NCI-H1092 treated with DMSO at 0.1 percent for 48 hours (cell line): ENCODE results near the gene CYB5RL.
"Not testable (repeated sequence)": the region's sequence is repeated elsewhere in the genome, so short reads cannot be mapped to it uniquely, and the experiment has no call there.

Experiments
- DNase-seq: peaks from one replicate; lab custom pipeline; 2025; lab: John Stamatoyannopoulos, UW

Gene CYB5RL

GRCh38 chr1:54225986-54226559, 26.2 kb upstream of the CYB5RL start:
- no peak for DNase-seq

- no peak for DNase-seq
Observed at GRCh38 chr1:54225378-54225777, 25.5 kb upstream of the CYB5RL start.

GRCh38 chr1:54224233-54224632, 24.4 kb upstream of the CYB5RL start:
- no peak for DNase-seq

- DNase-seq = no peak
Observed at GRCh38 chr1:54223441-54224202, 23.8 kb upstream of the CYB5RL start.

- DNase-seq = no peak
Observed at GRCh38 chr1:54222711-54223110, 22.9 kb upstream of the CYB5RL start.

- no peak for DNase-seq
Observed at GRCh38 chr1:54221867-54222484, 22.1 kb upstream of the CYB5RL start.

- no peak for DNase-seq
Observed at GRCh38 chr1:54221113-54221834, 21.4 kb upstream of the CYB5RL start.

GRCh38 chr1:54220004-54220811, 20.4 kb upstream of the CYB5RL start:
- DNase-seq = no peak

GRCh38 chr1:54219688-54220003, 19.8 kb upstream of the CYB5RL start:
- no peak for DNase-seq

- no peak for DNase-seq
Observed at GRCh38 chr1:54218883-54219687, 19.3 kb upstream of the CYB5RL start.

- no peak for DNase-seq
Observed at GRCh38 chr1:54215523-54215922, 15.7 kb upstream of the CYB5RL start.

GRCh38 chr1:54212872-54213271, 13.0 kb upstream of the CYB5RL start:
- DNase-seq = no peak

GRCh38 chr1:54207896-54208295, 8.1 kb upstream of the CYB5RL start:
- DNase-seq = not testable (repeated sequence)

- DNase-seq = no peak
Observed at GRCh38 chr1:54207287-54207686, 7.5 kb upstream of the CYB5RL start.

GRCh38 chr1:54204199-54204598, 4.4 kb upstream of the CYB5RL start:
- DNase-seq = no peak

- DNase-seq = no peak
Observed at GRCh38 chr1:54200519-54200997, 728 bp upstream of the CYB5RL start.

GRCh38 chr1:54199151-54199764, 572 bp downstream of the CYB5RL start:
- DNase-seq = no peak

- no peak for DNase-seq
Observed at GRCh38 chr1:54193453-54193852, 6.4 kb downstream of the CYB5RL start.

GRCh38 chr1:54191525-54191924, 8.3 kb downstream of the CYB5RL start:
- DNase-seq = no peak

- DNase-seq = no peak
Observed at GRCh38 chr1:54190526-54190925, 9.3 kb downstream of the CYB5RL start.

- no peak for DNase-seq
Observed at GRCh38 chr1:54188291-54188690, 11.5 kb downstream of the CYB5RL start.
